ENCODE results near the gene KIF26A. TPM values are rescaled to one million over a fixed set of nuclear protein-coding genes. Genes with fewer than 3 reads are reported as not detected.
A peak's percentile ranks its signal among the peaks of the same experiment; 100 is the strongest.

KIF26A gene
- total and polyA plus RNA-seq, 2 experiments from 2014 or later: 5.6 to 103 TPM

GRCh38 chr14:104107611-104108569, 30.5 kb upstream of the KIF26A start:
- Histone ChIP-seq H3K27me3 (ENCODE audit: insufficient read depth) (no peaks in the 10 kb centered on the region), H3K27ac (ENCODE audit: low read depth) (no peak overlapping the region), H3K79me2 (replicated peaks; ENCODE audit: insufficient read depth) (no peaks in the 10 kb centered on the region), H3K9me2 (ENCODE audit: insufficient read depth) (no peaks in the 10 kb centered on the region), H3K4me1 (ENCODE audit: insufficient read depth) (no peaks in the 10 kb centered on the region), H3F3A (replicated peaks; ENCODE audit: low read depth) (no peaks in the 10 kb centered on the region), H3K36me3 (ENCODE audit: insufficient read depth) (no peaks in the 10 kb centered on the region), H3K4me2 (no peak overlapping the region), H3K4me3 (no peak overlapping the region), H2AFZ (no peak overlapping the region), H4K20me1 (replicated peaks; ENCODE audit: insufficient read depth) (no peaks in the 10 kb centered on the region)
- H3K9me3 Mint-ChIP-seq: no peaks in the 10 kb centered on the region
- TF ChIP-seq STAT1 (IDR thresholded peaks at IDR 0.05; ENCODE audit: unreplicated experiment) (no peak), CTCF (conservative IDR thresholded peaks at IDR 0.05; ENCODE audit: low read depth in 2 of 2) (0 out of 4 replicates have a peak, but pooled peaks of 1 of the 2 experiments have one; percentile 3)
- no peak overlapping the region for H3K27ac Mint-ChIP-seq
- H3K27me3 Mint-ChIP-seq (ENCODE audit: insufficient read depth, low read depth, poor library complexity): peaks cover 11% of the 10 kb centered on the region
- DNase-seq (ENCODE audit: low spot score) (no peak), ATAC-seq (peak; percentile 47)
- H3K4me1 Mint-ChIP-seq: peaks cover 4% of the 10 kb centered on the region; the same call in 2 of the 3 replicates
- no peaks in the 10 kb centered on the region for H3K36me3 Mint-ChIP-seq (ENCODE audit: low read depth)
- H3K4me3 Mint-ChIP-seq: no peak overlapping the region

GRCh38 chr14:104108570-104109541, 29.5 kb upstream of the KIF26A start:
- Histone ChIP-seq H4K20me1 (replicated peaks; ENCODE audit: insufficient read depth) (no peaks in the 10 kb centered on the region), H3K4me1 (ENCODE audit: insufficient read depth) (no peaks in the 10 kb centered on the region), H3K27ac (ENCODE audit: low read depth) (no peak overlapping the region), H2AFZ (no peak overlapping the region), H3K79me2 (replicated peaks; ENCODE audit: insufficient read depth) (no peaks in the 10 kb centered on the region), H3K36me3 (ENCODE audit: insufficient read depth) (no peaks in the 10 kb centered on the region), H3K9me2 (ENCODE audit: insufficient read depth) (no peaks in the 10 kb centered on the region), H3F3A (replicated peaks; ENCODE audit: low read depth) (no peaks in the 10 kb centered on the region), H3K27me3 (ENCODE audit: insufficient read depth) (no peaks in the 10 kb centered on the region), H3K4me2 (no peak overlapping the region), H3K4me3 (no peak overlapping the region)
- Mint-ChIP-seq H3K36me3 (ENCODE audit: low read depth) (no peaks in the 10 kb centered on the region), H3K4me3 (no peak overlapping the region), H3K4me1 (peaks cover 4% of the 10 kb centered on the region; the same call in 2 of the 3 replicates), H3K27ac (no peak overlapping the region), H3K27me3 (ENCODE audit: insufficient read depth, low read depth, poor library complexity) (peaks cover 11% of the 10 kb centered on the region), H3K9me3 (no peaks in the 10 kb centered on the region)
- peak; percentile 8; the same call in 2 of the 3 replicates for ATAC-seq
- DNase-seq (ENCODE audit: low spot score): no peak
- TF ChIP-seq NANOG (IDR thresholded peaks at IDR 0.05; ENCODE audit: borderline replicate concordance): no peak
- no peak for TF ChIP-seq CTCF (conservative IDR thresholded peaks at IDR 0.05; ENCODE audit: low read depth in 2 of 2)
- TF ChIP-seq ZNF114 (CRISPR knock-in tag; IDR thresholded peaks at IDR 0.05): no peak
- TF ChIP-seq POLR2AphosphoS5 (IDR thresholded peaks at IDR 0.05; ENCODE audit: low read depth): no peak
- no peak for TF ChIP-seq ETS1 (IDR thresholded peaks at IDR 0.05)
- no peak for TF ChIP-seq CREB1 (CRISPR knock-in tag; IDR thresholded peaks at IDR 0.05; ENCODE audit: low read depth)
- TF ChIP-seq EZH2phosphoT487 (IDR thresholded peaks at IDR 0.05; ENCODE audit: unreplicated experiment): no peak
